EH (cell line): ENCODE data around the gene MAP4K2.
A peak's percentile ranks its signal among the peaks of the same experiment; 100 is the strongest.

Experiments used
- DNase-seq: peaks from one replicate; pipeline ENCODE4 v3.0.0-alpha.2; 2015; ENCODE audit warnings: low read depth

The MAP4K2 gene

GRCh38 chr11:64767344-64768299 is 35.4 kb downstream of the MAP4K2 start:
- peak; percentile 68 for DNase-seq

- no peak for DNase-seq
Measured at GRCh38 chr11:64766881-64767280, 36.1 kb downstream of the MAP4K2 start.

- DNase-seq, result no peak
Measured at GRCh38 chr11:64765851-64766665, 37.0 kb downstream of the MAP4K2 start.

- no peak for DNase-seq
Measured at GRCh38 chr11:64765291-64765850, 37.6 kb downstream of the MAP4K2 start.

GRCh38 chr11:64764753-64765152 is 38.3 kb downstream of the MAP4K2 start:
- DNase-seq, result no peak

- DNase-seq, result no peak
Measured at GRCh38 chr11:64764040-64764611, 38.9 kb downstream of the MAP4K2 start.

- DNase-seq, result no peak
Measured at GRCh38 chr11:64763526-64764039, 39.4 kb downstream of the MAP4K2 start.

- peak; percentile 80 for DNase-seq
Measured at GRCh38 chr11:64762674-64763525, 40.1 kb downstream of the MAP4K2 start.

GRCh38 chr11:64762277-64762673 is 40.7 kb downstream of the MAP4K2 start:
- no peak for DNase-seq

- no peak for DNase-seq
Measured at GRCh38 chr11:64760759-64761420, 42.1 kb downstream of the MAP4K2 start.

- no peak for DNase-seq
Measured at GRCh38 chr11:64759722-64760719, 43.0 kb downstream of the MAP4K2 start, which contains the start of gene PYGM. TSS of gene PYGM (minus strand) at chr11:64759974. CDS start at chr11:64759898, 76 bp downstream.

GRCh38 chr11:64759131-64759721 is 43.8 kb downstream of the MAP4K2 start:
- no peak for DNase-seq

GRCh38 chr11:64758330-64759079 is 44.5 kb downstream of the MAP4K2 start:
- DNase-seq, result no peak

- no peak for DNase-seq
Measured at GRCh38 chr11:64757549-64758329, 45.3 kb downstream of the MAP4K2 start.

GRCh38 chr11:64755681-64756361 is 47.2 kb downstream of the MAP4K2 start:
- DNase-seq, result no peak

GRCh38 chr11:64754919-64755662 is 47.9 kb downstream of the MAP4K2 start:
- DNase-seq, result no peak
